GM10266 (cell line): ENCODE measurements around the gene APLNR.

ENCODE experiments used
- DNase-seq: peaks from one replicate; pipeline ENCODE4 v3.0.0; 2012; ENCODE audit errors: extremely low spot score
- CTCF ChIP-seq: IDR thresholded peaks from 2 replicates; pipeline ENCODE4 v1.5.1; 2012; ENCODE audit warnings: mild to moderate bottlenecking, low read depth; ENCODE audit not compliant: control insufficient read depth, insufficient read depth; ENCODE audit errors: missing control alignments

APLNR gene

DNA sequence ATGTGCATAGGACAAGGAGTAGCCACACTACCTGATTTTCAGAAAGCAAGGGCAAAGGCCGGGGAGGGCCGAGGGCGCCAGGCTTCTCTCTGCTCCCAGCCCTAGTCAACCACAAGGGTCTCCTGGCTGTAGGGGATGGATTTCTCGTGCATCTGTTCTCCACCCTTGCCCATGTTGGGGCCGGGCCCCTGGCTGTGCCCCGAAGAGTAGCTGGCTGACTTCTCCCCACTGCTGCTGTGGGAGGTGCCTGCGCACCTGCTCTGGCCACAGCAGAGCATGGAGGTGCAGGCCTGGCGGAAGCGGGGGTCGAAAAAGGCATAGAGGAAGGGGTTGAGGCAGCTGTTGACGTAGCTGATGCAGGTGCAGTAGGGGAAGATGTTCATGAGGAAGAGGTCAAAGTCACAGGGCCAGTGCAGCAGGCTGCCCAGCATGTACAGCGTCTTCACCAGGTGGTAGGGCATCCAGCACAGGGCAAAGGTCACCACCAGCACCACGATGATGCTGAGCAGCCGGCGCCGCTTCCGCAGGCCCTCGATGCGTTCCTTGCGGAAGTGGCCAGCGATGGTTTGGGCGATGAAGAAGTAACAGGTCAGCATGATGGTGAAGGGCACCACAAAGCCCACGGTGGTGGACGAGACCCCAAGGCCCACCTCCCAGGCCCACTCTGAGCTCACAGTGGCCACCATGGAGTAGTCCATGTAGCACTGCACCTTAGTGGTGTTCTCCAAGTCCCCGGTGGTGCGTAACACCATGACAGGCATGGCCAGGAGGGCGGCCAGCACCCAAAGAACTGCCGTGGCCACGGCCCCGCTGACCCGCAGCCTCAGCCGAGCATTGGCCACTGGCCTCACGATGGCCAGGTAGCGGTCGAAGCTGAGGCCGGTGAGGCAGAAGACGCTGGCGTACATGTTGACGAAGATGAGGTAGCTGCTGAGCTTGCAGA lies 1.0 kb downstream of the APLNR start:
- DNase-seq, result no peak
- TF ChIP-seq CTCF, result no peak

DNA sequence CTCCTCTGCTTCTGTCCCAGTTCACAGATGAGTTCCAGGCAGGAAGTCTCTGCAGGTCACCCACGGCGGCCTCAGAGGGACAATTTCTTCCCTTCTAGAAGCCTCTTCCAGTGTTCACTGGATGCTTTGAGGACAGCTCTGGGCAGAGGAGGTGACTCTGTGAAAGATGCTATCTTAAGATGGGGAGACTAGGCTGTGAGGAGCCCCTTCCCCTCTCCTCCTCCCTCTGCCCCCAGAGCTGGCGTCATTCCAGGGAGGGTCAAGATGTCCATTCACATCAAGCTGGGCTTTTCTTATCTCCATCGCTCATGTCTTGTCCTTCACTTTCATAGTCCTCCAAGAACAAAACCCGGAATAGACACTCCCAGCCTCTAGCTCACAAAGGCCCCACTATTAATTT lies 3.3 kb downstream of the APLNR start:
- no peak for TF ChIP-seq CTCF
- no peak for DNase-seq

DNA sequence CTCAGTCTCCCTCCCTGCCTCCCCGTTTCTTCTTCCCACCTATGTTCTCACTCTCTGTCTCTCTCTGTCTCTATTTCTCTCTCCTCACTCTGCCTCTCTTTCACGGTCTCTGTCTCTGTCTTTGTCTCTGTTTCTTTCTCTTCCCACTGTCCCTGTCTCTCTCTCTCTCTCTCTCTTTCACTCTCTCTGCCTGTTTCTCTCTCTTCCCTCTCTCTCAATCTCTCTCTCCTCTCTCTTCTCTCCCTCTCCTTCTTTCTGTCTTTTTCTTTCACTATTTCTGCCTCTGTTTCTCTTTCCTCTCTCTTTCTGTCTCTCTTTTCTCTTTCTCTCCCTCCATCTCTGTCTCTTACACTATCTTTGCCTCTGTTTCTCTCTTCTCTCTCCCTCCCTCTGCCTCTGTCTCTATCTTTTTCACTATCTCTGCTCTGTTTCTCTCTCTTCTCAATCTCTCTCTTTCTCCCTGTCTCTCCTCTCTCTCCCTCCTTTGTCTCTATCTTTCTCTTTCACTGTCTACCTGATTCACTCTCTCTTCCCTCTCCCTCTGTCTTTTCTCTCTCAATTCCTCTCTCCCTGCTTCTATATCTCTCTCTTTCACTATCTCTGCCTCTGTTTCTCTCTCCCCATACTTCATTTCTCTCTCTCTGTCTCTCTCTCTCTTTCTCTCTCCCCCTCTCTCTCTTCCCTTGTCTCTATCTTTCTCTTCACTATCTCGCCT lies 5.4 kb downstream of the APLNR start:
- no peak for DNase-seq
- TF ChIP-seq CTCF, result no peak

- DNase-seq, result no peak
- TF ChIP-seq CTCF, result no peak
Measured at GRCh38 chr11:57230791-57231538, 6.1 kb downstream of the APLNR start.

DNA sequence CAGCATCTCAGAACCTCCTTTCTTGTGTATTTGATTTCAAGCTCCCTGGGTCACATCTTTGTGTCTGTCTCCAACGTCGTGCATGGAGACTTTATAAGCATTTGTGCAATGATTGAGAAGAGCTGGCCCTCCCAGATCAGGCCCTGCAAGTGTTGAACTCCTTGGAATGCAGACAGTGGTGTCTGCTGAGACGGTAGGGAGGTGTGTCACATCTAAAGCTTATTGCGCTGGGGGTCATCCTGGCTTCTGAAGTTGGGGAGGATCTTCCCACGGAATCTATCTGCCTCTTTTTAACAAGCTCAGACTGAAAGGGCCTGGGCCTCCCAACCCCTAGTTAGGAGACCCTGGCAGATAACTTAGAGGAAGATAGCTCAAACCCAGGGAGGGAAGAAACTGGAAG lies 6.7 kb downstream of the APLNR start:
- no peak for DNase-seq

GRCh38 chr11:57228600-57228999 lies 8.4 kb downstream of the APLNR start:
- TF ChIP-seq CTCF, result no peak
- no peak for DNase-seq

More for the DNA sequence above, 6.7 kb downstream of the APLNR start:
- no peak for TF ChIP-seq CTCF

DNA sequence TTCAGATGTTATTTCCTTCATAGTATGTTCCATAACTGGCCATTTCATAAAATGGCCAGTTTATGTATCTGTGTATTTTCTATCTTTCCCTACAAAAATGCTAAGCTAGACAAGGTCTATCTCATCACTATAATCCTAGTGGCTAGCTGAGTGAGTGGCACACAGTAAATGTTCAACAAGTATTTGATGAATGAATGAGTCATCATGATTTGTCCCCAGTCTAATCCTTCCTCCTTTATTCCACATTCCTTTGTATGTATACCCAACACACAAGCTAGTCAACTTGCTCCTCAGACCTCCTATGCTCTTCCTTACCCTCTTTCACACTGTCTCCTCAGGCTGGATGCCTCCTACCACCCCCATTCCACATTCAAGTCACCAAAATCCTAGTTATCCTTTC lies 12.5 kb downstream of the APLNR start:
- TF ChIP-seq CTCF, result no peak
- no peak for DNase-seq
